HEK293T (cell line): Measurements from ENCODE around the gene CDON.

ENCODE experiments used
- ARNT ChIP-seq: fragments of 450-650 bp; IDR thresholded peaks from 2 replicates; pipeline ENCODE4 v1.6.1; 2017; ENCODE audit warnings: mild to moderate bottlenecking
- FOXA1 ChIP-seq: fragments of 450-650 bp; IDR thresholded peaks from 2 replicates; pipeline ENCODE4 v1.6.1; 2016; ENCODE audit warnings: mild to moderate bottlenecking
- FOXK2 ChIP-seq: fragments of 450-650 bp; IDR thresholded peaks from 2 replicates; pipeline ENCODE4 v1.6.1; 2016; ENCODE audit warnings: mild to moderate bottlenecking
- FOXM1 ChIP-seq: fragments of 450-650 bp; IDR thresholded peaks from 2 replicates; pipeline ENCODE4 v1.6.1; 2017; ENCODE audit warnings: mild to moderate bottlenecking, borderline replicate concordance
- HDGF ChIP-seq: fragments of 450-650 bp; IDR thresholded peaks from 2 replicates; pipeline ENCODE4 v1.6.1; 2017; ENCODE audit warnings: antibody characterized with exemption, borderline replicate concordance
- NFRKB ChIP-seq: fragments of 450-650 bp; IDR thresholded peaks from 2 replicates; pipeline ENCODE4 v1.6.1; 2016; ENCODE audit warnings: mild to moderate bottlenecking, moderate library complexity
- PKNOX1 ChIP-seq: fragments of 450-650 bp; IDR thresholded peaks from 2 replicates; pipeline ENCODE4 v1.6.1; 2016
- SP1 ChIP-seq: fragments of 450-650 bp; IDR thresholded peaks from 2 replicates; pipeline ENCODE4 v1.6.1; 2017
- SUZ12 ChIP-seq: fragments of 450-650 bp; IDR thresholded peaks from 2 replicates; pipeline ENCODE4 v1.6.1; 2016; ENCODE audit warnings: mild to moderate bottlenecking
- TARDBP ChIP-seq: fragments of 450-650 bp; IDR thresholded peaks from 2 replicates; pipeline ENCODE4 v1.6.1; 2016

GRCh38 chr11:126012852-126013251 is 49.8 kb downstream of the CDON start:
- TF ChIP-seq ARNT (no peak), SP1 (no peak), TARDBP (no peak), FOXM1 (no peak), HDGF (no peak), FOXA1 (no peak), NFRKB (no peak), PKNOX1 (no peak), SUZ12 (no peak), FOXK2 (no peak)
